NCI-H526 (cell line): ENCODE results near the gene QSOX1.

Source experiments
- DNase-seq, 2 experiments: peaks; one replicate each; lab custom pipeline; 2025; lab: John Stamatoyannopoulos, UW

The QSOX1 gene

GRCh38 chr1:180171691-180172090 lies 17.0 kb downstream of the QSOX1 start:
- no peak for DNase-seq

GRCh38 chr1:180173451-180173850 lies 18.8 kb downstream of the QSOX1 start:
- DNase-seq, result no peak

GRCh38 chr1:180173952-180174351 lies 19.3 kb downstream of the QSOX1 start:
- no peak for DNase-seq

GRCh38 chr1:180175291-180175690 lies 20.6 kb downstream of the QSOX1 start:
- no peak for DNase-seq

GRCh38 chr1:180175806-180176205 lies 21.1 kb downstream of the QSOX1 start:
- no peak for DNase-seq

GRCh38 chr1:180176965-180177364 lies 22.3 kb downstream of the QSOX1 start:
- no peak for DNase-seq

GRCh38 chr1:180177931-180178330 lies 23.3 kb downstream of the QSOX1 start:
- peak; percentile 29 to 55 for DNase-seq

- DNase-seq, result peak; percentile 67 to 92
Measured at GRCh38 chr1:180178511-180179161, 24.0 kb downstream of the QSOX1 start.

- DNase-seq, result no peak
Measured at GRCh38 chr1:180179162-180179957, 24.7 kb downstream of the QSOX1 start.

GRCh38 chr1:180181048-180181447 lies 26.4 kb downstream of the QSOX1 start:
- DNase-seq, result peak in 1 of 2 experiments; percentile 81

- no peak for DNase-seq
Measured at GRCh38 chr1:180181996-180182642, 27.4 kb downstream of the QSOX1 start.

- no peak for DNase-seq
Measured at GRCh38 chr1:180182643-180183311, 28.1 kb downstream of the QSOX1 start.

GRCh38 chr1:180183426-180183825 lies 28.8 kb downstream of the QSOX1 start:
- no peak for DNase-seq

- DNase-seq, result no peak
Measured at GRCh38 chr1:180184041-180184440, 29.4 kb downstream of the QSOX1 start.

GRCh38 chr1:180185281-180185680 lies 30.6 kb downstream of the QSOX1 start:
- DNase-seq, result no peak

- no peak for DNase-seq
Measured at GRCh38 chr1:180185971-180186645, 31.4 kb downstream of the QSOX1 start.

- DNase-seq, result no peak
Measured at GRCh38 chr1:180186831-180187230, 32.2 kb downstream of the QSOX1 start.

- DNase-seq, result no peak
Measured at GRCh38 chr1:180187626-180188025, 33.0 kb downstream of the QSOX1 start.

- DNase-seq, result peak; percentile 76 to 94
Measured at GRCh38 chr1:180188091-180188506, 33.4 kb downstream of the QSOX1 start.

- no peak for DNase-seq
Measured at GRCh38 chr1:180188684-180189175, 34.1 kb downstream of the QSOX1 start.

- no peak for DNase-seq
Measured at GRCh38 chr1:180190091-180190490, 35.4 kb downstream of the QSOX1 start.

- no peak for DNase-seq
Measured at GRCh38 chr1:180192172-180192571, 37.5 kb downstream of the QSOX1 start.
